Dedifferentiated amniotic fluid mesenchymal stem cell (primary cell): Measurements from ENCODE around the gene PCDH9.

Source experiments
- DNase-seq: peaks from one replicate; pipeline ENCODE4 v3.0.0-alpha.2; 2016; ENCODE audit errors: extremely low spot score

Gene PCDH9

DNA sequence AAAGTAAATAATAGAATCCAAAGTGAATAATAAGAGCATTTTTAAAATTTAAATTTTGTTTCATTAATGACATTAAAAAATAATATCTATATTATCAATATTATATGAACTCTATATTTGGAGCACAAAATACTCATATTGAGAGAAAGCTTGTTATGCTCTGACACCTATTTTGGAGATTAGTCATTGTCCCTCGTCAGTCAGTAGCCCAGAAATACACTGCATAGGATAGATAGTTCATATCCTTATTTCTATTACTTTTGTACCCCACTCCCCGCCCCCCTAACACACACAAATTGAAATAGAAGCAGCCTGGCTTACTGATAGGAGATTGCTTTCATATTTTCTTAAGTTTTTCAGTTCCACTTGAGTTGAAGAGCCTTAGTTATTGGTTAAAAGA is 652.8 kb downstream of the PCDH9 start:
- no peak for DNase-seq

DNA sequence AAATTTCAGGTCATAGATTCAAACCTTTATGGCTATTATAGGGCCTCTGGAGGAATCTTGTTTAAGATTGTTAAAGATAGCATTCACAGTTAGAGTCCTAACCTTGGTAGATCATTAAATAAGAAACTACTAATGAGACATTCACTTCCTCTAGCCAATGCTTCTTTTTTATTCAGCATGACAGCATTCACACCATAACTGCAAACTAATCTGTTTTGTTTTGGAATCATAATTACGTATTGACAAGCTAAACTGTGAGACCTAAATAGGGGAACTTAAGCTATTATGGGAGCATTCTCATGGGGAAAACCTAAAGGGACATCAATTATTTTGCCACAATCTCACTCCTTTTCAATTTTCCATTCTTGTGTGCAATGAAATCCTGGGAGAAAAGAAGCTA is 653.8 kb downstream of the PCDH9 start:
- no peak for DNase-seq

DNA sequence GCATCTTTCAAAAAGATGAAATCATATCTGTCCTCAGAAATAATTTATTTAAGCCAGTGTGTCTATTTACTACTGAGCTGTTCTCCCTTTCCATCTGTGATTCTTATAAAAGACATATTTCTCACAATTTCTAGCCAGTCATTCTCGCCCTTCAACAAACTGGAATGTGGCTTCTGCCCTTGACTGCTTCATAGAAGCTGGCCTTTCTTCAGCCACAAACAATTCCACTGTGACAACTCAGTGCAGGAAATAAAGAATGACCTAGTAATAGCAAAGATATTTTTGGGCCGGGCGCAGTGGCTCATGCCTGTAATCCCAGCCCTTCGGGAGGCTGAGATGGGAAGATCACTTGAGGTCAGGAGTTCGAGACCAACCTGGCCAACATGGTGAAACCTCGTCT is 655.5 kb downstream of the PCDH9 start:
- DNase-seq: no peak

DNA sequence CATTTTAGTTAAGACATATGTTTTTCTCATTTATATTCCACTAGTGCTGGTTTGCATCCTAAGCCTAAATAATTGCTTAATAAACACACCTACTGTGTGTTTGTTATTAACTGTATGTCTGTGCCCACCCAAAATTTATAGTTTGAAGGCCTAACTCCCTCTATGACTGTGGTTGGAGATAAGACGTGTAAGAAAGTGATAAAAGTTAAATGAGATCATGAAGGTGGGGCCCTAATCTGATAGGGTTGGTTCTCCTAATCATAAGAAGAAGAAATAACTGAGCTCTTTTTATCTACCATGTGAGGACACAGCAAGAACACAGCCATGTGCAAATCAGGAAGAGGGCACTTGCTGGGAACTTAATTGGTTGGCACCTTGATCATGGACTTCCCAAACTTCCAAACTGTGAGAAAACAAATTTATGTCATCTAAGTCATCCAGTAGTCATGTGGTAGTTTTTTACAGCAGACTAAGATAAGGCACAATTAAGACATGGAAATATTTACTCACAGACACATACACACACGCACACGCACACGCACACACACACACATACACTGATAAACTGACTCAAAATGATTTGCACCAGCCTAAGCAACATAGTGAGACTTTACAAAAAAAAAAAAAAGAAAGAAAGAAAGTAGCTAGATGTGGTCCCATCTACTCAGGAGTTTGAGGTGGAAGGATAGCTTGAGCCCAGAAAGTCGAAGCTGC is 662.1 kb downstream of the PCDH9 start:
- DNase-seq: no peak

DNA sequence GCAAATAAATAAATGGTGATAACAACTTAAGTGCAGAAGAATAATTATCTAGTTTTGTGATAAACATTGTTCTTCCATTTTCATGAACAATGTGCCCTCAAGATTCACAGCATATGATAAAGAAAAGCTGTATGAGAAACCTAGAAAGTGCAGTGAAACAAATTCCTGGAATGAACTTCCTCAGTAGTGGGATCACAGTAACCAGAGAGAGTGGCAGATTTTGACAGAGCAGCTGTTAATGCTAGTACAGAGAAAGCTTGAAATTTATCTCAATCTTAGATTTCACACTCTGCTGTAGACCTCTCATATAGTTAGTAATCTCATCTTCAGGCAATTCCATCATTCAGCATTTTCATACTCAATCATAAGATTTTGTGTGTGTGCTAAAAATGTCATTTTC is 664.9 kb downstream of the PCDH9 start:
- no peak for DNase-seq

DNA sequence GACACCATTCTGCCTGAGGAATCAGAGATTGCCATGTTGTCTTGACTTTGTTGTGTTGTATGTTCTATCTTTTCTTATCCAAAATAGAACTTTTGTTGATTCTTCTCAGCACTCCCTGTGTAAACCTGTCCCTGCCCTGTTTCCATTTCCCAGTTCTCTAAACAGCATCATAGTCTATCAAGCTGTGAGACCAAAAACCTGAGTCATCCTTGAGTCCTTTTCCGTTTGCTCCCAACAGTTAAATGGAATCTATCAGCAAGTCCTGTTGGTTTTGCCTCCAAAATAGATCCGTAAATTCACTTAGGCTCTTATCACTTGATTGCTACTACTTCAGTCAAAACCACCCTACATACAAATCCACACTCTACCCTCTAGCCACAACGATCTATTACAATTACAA is 667.1 kb downstream of the PCDH9 start:
- no peak for DNase-seq

DNA sequence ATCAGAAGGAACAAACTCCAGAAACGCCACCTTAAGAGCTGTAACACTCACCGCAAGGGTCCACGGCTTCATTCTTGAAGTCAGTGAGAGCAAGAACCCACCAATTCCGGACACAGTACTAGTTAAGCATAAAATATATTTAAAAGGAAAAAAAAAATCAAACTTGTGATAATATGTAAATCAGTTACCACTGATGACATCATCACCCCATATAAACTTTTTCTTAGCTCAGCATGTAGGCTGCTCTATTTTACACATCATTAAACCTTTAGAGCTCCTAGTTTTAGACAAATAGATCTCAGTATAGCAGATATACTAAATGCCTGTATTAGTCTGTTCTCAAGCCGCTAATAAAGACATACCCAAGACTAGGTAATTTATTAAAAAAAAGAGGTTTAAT is 668.1 kb downstream of the PCDH9 start:
- no peak for DNase-seq

DNA sequence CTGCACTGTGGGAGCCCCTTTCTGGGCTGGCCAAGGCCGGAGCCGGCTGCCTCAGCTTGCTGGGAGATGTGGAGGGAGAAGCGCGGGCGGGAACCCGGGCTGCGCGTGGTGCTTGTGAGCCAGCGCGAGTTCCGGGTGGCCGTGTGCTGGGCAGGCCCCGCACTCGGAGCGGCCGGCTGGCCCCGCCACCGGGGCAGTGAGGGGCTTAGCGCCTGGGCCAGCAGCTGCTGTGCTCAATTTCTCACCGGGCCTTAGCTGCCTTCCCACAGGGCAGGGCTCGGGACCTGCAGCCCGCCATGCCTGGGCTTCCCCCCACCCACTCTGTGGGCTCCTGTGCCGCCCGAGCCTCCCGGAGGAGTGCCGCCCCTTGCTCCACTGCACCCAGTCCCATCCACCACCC is 669.1 kb downstream of the PCDH9 start:
- no peak for DNase-seq

DNA sequence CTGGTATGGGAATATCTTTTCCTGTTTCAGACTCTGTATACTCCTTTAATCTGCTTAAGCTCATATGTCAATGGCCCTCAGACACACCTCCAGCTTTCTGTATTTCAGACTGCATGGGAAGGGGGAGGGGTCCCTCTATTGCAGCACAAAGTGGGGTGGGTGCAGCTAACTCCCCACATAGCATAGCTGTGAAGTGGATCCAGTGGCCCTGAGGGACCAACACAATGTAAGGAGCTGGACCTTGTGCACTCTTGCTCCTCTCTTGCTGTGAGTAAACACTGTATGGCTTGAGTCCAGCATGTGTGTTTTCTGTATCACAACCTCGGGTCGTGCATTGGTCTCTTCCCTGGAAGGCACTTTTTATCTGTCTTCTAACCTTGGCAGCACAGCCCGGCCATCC is 669.9 kb downstream of the PCDH9 start:
- no peak for DNase-seq

DNA sequence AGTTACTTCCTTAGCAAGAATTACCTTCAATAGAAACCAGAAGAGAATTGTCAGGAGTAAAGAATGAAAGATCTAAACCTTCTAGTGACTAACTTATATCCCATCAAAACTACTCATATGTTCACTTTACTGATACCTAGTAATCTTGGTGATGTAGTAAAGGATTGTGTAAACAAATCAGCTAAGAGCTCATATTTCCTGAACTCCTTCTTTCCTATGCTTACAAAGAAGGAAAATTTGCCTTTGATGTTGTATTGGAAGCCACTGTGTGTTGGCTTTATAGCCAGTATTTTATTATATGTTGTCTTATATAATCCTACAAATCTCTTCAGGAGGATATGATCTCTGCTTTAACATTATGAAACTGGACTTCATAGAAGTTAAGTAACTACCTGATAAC is 671.0 kb downstream of the PCDH9 start:
- DNase-seq: no peak

DNA sequence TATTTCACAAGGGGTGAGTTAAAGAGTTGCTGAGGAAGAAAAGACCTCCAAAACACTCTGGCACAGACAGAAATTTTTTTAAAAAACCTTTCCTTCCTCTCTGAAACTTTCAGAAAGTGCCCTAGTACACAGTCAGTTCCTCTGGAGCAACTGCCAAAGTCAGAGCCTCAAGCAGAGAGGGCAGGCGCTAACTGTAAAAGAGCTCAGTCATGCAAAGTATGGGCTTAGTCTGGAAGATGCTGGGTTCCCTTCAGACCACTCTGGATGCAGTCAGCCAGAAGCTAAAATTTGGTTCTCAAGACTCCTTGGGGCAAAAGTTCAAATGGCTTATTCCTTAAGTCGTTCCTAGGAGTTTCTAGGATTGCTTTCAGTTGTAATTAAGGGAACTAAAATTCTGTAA is 671.6 kb downstream of the PCDH9 start:
- DNase-seq: no peak

DNA sequence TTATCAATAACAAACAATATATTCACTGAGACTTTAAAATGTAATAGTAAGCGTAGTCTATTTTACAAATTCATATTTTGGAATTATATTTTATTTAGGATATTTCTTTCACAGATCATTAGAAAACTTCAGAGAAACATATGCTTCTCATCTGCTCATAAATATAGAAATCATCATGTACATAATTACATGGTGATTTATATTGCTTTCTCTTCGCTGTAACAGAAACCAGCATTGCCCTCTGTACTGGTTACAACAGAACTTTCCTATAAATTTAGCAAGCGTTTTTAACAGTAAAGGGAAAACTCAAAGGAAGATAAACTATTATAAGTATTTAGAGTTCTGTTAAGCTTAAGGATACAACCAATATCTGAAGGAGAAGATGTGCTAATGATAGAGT is 672.8 kb downstream of the PCDH9 start:
- no peak for DNase-seq

DNA sequence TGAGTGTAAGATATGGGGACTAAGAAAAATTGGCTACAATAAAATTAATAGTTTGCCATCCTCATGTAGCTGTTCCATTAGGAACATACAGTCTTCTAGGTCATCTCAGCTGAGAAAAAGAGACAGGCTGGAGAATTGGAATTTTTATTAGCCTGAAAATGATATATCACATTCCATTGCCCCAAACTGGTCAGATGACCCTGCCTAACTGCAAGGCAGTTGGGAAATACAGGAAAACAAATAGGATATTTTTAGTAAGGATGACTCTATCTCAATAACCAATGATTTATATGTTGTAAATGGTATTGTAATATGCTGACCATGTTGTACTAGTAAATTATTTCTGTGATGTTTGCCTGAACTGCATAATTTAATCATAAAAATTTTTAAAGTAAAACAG is 673.8 kb downstream of the PCDH9 start:
- no peak for DNase-seq

DNA sequence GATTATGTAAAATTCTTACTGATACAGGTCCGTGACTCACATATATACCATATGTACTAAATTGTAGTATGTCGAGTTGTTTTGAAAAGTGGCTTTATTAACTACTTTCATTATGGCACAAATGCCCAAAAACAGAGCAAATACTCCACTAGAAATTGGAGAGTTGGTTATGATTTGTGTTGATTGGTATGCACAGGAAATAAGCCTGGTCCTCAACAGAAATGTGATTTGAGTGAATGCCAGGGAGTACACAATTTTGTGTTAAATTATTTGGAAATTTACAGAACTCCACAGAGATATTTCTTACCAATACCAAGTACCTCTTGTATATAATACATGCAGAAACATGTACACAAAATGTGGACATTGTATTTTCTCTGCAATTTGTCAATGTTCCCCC is 676.7 kb downstream of the PCDH9 start:
- DNase-seq: peak; percentile 27

DNA sequence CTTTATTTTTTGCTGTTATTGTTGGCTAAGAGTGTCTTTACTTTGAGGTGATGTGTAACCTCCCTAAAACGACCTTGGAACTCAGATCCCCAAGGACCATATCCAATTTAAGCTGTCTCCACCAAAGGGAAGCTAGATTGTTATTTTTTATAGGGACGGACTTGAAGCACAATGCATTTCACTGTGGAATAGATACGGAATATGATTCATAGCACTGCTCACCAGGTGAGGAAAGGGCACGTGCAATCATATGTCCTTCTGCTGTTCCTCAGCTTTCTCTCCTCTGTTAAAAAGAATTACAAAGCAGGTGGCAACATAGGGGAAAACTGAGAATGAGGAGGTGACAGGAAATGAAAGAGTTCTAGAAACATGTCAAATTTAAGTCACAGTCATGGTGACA is 679.0 kb downstream of the PCDH9 start:
- no peak for DNase-seq

DNA sequence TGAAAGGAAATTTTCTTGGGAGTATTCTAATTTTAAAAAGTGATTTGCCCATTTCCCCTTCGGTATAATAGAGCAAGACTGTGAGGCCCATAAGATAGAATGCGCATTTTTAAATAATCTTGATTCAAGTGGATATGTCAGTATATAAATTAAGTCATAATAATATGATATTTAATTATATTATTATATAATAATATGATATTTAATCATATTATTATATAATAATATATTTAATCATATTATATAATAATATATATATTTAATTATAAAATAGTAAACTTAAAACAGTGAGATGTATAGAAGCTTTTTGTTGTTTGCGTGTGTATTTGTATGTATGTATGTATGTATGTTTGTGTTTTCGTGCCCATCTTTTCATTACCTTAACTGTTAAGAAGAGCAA is 682.5 kb downstream of the PCDH9 start:
- DNase-seq: no peak

DNA sequence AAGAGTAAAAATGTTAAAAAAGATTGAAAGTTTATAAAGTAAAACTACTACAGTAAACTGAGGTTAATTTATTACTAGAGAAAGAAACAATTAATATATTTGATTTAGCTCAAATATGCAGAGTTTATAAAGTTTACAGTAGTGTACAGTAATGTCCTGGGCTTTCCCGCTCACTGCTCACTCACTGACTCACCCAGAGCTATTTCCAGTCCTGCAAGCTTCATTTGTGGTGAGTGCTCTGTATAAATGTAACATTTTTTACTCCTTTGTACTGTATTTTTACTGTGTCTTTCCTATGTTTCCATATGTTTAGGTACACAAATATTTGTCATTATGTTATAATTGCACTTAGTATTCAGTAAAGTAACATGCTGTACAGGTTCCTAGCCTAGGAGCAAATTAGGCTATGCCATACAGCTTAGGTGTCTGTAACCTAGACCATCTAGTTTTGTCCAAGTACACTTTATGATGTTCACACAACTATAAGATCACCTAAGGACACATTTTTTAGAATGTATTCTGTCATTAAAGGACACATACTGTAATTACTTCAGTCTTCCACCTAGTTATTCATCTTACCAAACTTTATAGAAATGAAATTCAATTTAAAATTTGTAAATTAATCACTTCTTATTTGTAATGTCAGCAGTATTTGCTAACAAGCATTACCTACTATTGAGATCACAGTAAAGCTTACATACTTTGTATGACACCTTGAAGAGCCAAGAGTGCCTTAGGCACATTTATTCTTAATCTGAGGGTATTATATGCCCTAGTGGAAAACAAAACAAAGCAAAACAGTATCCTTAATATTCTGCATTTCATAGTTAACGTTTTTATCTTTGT is 683.4 kb downstream of the PCDH9 start:
- DNase-seq: no peak

DNA sequence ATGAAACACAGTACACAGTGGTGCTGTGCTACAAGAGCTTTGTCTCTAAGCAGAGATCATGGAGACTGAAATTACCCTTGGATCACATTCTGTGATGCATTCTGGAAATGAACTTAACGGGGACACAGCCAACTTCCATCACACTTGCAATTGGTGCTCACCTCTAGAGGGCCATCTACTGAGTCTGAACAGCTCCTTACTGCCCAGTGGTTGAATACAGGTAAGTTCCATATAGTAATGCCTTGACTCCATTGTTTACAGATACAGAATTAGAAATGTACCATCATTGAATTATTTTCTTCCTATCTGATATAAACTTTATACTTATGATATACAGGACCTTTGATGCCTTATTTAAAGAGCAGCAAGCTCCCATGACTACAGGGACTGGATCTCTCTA is 686.4 kb downstream of the PCDH9 start:
- DNase-seq: no peak

DNA sequence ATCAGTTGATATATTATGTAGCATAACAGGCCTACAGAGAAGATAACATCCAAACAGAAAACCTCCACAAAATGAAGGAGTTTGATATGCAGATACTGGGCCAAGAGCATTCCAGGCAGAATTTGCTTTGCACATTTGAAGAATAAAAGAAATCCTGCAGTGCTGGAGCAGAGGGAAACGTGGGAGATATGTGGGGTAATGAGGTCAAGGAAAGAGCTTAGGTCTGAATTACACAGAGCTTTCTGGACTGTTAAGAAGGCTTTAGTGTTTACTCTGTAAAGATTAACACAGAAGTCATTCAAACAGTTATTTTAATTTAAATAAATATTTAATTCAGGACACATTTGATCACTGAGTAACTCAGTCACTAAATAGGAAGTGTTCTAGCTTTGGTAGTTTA is 692.7 kb downstream of the PCDH9 start:
- no peak for DNase-seq

DNA sequence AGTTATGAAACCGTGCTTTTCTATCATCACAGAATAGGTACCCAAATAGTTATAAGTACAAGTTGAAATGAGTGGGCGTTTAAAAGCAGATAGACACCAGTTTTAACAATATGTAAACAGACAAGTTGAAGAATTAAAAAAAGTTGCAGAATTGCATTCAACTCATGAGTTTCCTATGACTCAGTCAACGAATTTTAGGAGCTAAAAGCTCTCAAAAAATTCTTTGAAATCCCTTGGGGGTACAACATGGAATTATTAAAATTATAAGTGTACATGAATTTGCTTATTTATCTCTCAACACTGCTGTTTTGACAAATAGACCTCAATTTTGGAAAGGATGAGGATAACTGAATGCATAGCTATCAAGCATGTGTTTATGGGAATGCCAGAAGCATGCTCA is 693.4 kb downstream of the PCDH9 start:
- DNase-seq: no peak

DNA sequence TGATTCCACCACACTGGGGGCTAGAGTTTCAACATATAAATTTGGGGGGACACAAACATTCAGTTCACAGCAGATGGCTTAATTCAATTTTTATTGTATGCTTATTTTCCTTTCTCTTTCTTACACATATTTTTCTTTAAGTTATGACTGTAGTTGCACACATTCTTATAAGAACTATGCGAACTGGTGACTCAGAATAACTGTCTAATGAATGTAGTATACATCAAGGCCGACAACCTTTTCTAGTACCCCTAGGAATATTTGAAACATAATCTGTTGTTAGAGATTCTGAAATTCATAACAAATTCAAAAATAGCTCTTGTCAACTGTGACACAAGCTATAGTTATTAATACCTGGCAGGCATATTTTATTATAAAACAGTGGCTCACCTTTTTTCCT is 695.6 kb downstream of the PCDH9 start:
- peak; percentile 30 for DNase-seq

DNA sequence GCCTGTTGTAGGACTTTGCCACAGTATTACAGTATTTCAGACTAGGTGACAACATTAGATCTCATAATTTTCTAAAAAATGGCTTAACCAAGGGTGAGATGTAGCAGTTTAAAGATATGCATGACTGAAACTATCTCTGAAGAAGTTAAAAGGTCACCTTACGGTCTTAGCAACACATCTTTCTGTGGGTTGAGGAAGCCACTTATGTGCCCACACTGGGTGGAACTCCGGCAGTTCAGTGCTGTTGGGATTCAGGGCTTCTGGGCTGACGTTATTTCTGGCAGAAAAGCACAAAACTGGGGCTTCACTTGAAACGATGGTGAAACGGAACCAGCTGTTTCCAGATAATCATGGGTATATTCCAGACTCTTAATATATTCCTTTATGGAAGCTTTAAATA is 697.3 kb downstream of the PCDH9 start:
- DNase-seq: no peak

DNA sequence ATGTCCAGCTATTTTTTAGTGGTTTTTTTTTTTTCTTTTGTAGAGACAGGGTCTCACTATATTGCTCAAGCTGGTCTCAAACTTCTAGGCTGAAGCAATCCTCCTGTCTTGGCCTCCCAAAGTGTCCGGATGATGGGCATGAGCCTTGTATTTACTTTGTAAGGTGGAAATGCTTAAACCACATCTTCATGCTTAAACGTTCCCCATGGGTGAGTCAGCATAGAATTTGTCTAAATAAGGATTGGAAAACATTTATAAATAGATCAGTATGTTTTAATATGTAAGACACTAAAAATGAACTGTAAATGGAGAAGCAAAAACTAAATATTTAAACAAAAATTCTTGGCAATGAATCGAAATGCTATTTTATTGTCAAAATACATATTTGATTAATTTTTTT is 698.0 kb downstream of the PCDH9 start:
- peak; percentile 46 for DNase-seq

DNA sequence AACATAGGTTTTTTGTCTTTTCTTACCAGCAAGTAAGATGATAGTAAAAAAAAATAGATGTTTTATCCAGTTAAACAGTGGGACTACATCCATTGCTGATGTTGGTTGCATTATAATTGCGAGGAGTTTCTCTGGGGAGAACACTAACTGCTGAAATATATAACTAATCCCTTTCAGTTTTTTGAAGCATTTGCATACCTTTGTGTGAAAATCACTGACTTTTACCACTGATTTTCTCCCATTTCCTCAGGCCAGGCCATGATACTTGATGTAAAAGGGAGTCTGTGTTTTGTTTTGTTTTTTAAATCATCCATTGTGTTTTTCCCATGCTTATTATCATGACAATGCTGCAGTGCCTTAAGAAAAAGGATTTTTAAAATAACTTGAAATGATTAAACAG is 699.5 kb downstream of the PCDH9 start:
- no peak for DNase-seq
